HepG2 (cell line): ENCODE measurements around the gene ANKRD10. TPM values are rescaled to one million over a fixed set of nuclear protein-coding genes. Genes with fewer than 3 reads are reported as not detected.

Experiments used
- ATF3 ChIP-seq: sonication (generic); formaldehyde crosslinking; IDR thresholded peaks from 2 replicates; pipeline ENCODE4 v1.4.0; 2020; ENCODE audit warnings: missing genetic modification reagents
- BCLAF1 ChIP-seq: fragments of 450-650 bp; IDR thresholded peaks from 2 replicates; pipeline ENCODE4 v1.6.1; 2017; ENCODE audit warnings: mild to moderate bottlenecking
- CCAR2 ChIP-seq: fragments of 200-400 bp; formaldehyde crosslinking; optimal IDR thresholded peaks from 2 replicates; pipeline ENCODE3; 2018; ENCODE audit warnings: low read depth, mild to moderate bottlenecking, low read length, moderate library complexity
- HDAC6 ChIP-seq: fragments of 200-600 bp; sonication (generic); IDR thresholded peaks from 2 replicates; pipeline ENCODE4 v1.7.0; 2017; ENCODE audit warnings: mild to moderate bottlenecking, antibody characterized with exemption, low read length, low read depth
- JUN ChIP-seq: sonication (generic); formaldehyde crosslinking; IDR thresholded peaks from 2 replicates; pipeline ENCODE4 v1.4.0; 2020; ENCODE audit warnings: mild to moderate bottlenecking, missing genetic modification reagents
- KLF11 ChIP-seq: IDR thresholded peaks from 2 replicates; pipeline ENCODE4 v1.6.1; 2016; ENCODE audit warnings: missing compliant biosample characterization
- MAF1 ChIP-seq: sonication (generic); formaldehyde crosslinking; IDR thresholded peaks from 2 replicates; pipeline ENCODE4 v1.5.0; 2020; ENCODE audit warnings: missing genetic modification reagents, borderline replicate concordance
- SRSF4 ChIP-seq: fragments of 200-400 bp; formaldehyde crosslinking; IDR thresholded peaks from one replicate; pipeline ENCODE4 v1.6.1; 2018; ENCODE audit warnings: mild to moderate bottlenecking, low read depth, low read length, moderate library complexity; ENCODE audit not compliant: poor library complexity, severe bottlenecking
- TEAD3 ChIP-seq: optimal IDR thresholded peaks from 2 replicates; pipeline ENCODE3; 2016; ENCODE audit warnings: borderline replicate concordance
- TGIF2 ChIP-seq: IDR thresholded peaks from 2 replicates; pipeline ENCODE4 v1.6.1; 2016; ENCODE audit warnings: control low read depth, missing compliant biosample characterization
- TP53 ChIP-seq: sonication (generic); formaldehyde crosslinking; conservative IDR thresholded peaks from 2 replicates; pipeline ENCODE4 v1.4.0; 2020; ENCODE audit warnings: missing genetic modification reagents
- UBTF ChIP-seq: sonication (generic); formaldehyde crosslinking; IDR thresholded peaks from 2 replicates; pipeline ENCODE4 v1.4.0; 2020; ENCODE audit warnings: mild to moderate bottlenecking, missing genetic modification reagents
- ZFP91 ChIP-seq: sonication (generic); formaldehyde crosslinking; IDR thresholded peaks from 2 replicates; pipeline ENCODE4 v1.9.0; 2022; ENCODE audit warnings: missing genetic modification reagents, mild to moderate bottlenecking, borderline replicate concordance
- ZNF275 ChIP-seq: sonication (generic); formaldehyde crosslinking; IDR thresholded peaks from 2 replicates; pipeline ENCODE4 v1.8.0; 2022; ENCODE audit warnings: missing genetic modification reagents, mild to moderate bottlenecking, inconsistent platforms, borderline replicate concordance
- ZNF343 ChIP-seq: sonication (generic); formaldehyde crosslinking; IDR thresholded peaks from 2 replicates; pipeline ENCODE4 v1.4.0; 2020; ENCODE audit warnings: mild to moderate bottlenecking, missing genetic modification reagents
- ZNF546 ChIP-seq: sonication (generic); formaldehyde crosslinking; conservative IDR thresholded peaks from 2 replicates; pipeline ENCODE4 v1.8.1; 2023; ENCODE audit warnings: mild to moderate bottlenecking, missing genetic modification reagents
- ZNF878 ChIP-seq: sonication (generic); formaldehyde crosslinking; IDR thresholded peaks from 2 replicates; pipeline ENCODE4 v1.8.1; 2023; ENCODE audit warnings: mild to moderate bottlenecking, missing genetic modification reagents, moderate library complexity
- ZSCAN30 ChIP-seq: sonication (generic); formaldehyde crosslinking; IDR thresholded peaks from 2 replicates; pipeline ENCODE4 v1.5.0; 2020; ENCODE audit warnings: mild to moderate bottlenecking, missing genetic modification reagents
- ZSCAN5A ChIP-seq: sonication (generic); formaldehyde crosslinking; IDR thresholded peaks from 2 replicates; pipeline ENCODE4 v1.8.0; 2022; ENCODE audit warnings: mild to moderate bottlenecking, missing genetic modification reagents, borderline replicate concordance
- polyA plus RNA-seq, 8 experiments: library from polyadenylated mRNA; depleted of rRNA in 3 of 8; stranded (reverse) in 7 of 8; unstranded in 1 of 8; fragments of >200 nt; fragmentation: Illumina TruSeq in 4 of 8; extraction: Trizol in 4 of 8; gene quantifications; 2 replicates each; pipeline versions ENCODE4 v1.2.1 to v1.2.3, GENCODE V29; 2011 to 2016; ENCODE audit warnings: low read depth in 4 of 8, missing spikeins in 1 of 8, mixed read lengths in 1 of 8; ENCODE audit not compliant: insufficient read depth in 1 of 8
- total RNA-seq, 5 experiments: library from RNA; depleted of rRNA; stranded (reverse); fragments of >200 nt; fragmentation: Illumina TruSeq; extraction: Trizol; gene quantifications; 2 replicates each; pipeline ENCODE4 v1.2.3, GENCODE V29; 2016; ENCODE audit warnings: low read depth in 1 of 5

The ANKRD10 gene
- total and polyA plus RNA-seq, 2 of the 13 experiments (the other 11 are each of a cell fraction or from before 2014, with no cell fraction given), result 108 to 115 TPM

- TF ChIP-seq CCAR2, result no peak
- TF ChIP-seq ZSCAN5A, result no peak
- no peak for TF ChIP-seq ZNF275 (CRISPR knock-in tag)
- TF ChIP-seq UBTF, result no peak; the same call in 1 of the 2 replicates
- no peak for TF ChIP-seq HDAC6
- TF ChIP-seq ZNF343 (CRISPR knock-in tag), result no peak
- no peak for TF ChIP-seq TEAD3 (CRISPR knock-in tag)
- no peak for TF ChIP-seq ZSCAN30 (CRISPR knock-in tag)
- no peak; the same call in 1 of the 2 replicates for TF ChIP-seq ZNF546 (CRISPR knock-in tag)
- no peak for TF ChIP-seq BCLAF1
- TF ChIP-seq SRSF4, result no peak
- no peak for TF ChIP-seq ATF3
- TF ChIP-seq TGIF2 (CRISPR knock-in tag), result 0 out of 2 replicates have a peak, but pooled peaks have one; percentile 23
- TF ChIP-seq MAF1 (CRISPR knock-in tag), result no peak
- TF ChIP-seq JUN, result no peak
- TF ChIP-seq TP53 (CRISPR knock-in tag), result 0 out of 2 replicates have a peak, but pooled peaks have one; percentile 3
- no peak; the same call in 1 of the 2 replicates for TF ChIP-seq KLF11 (CRISPR knock-in tag)
- no peak for TF ChIP-seq ZFP91 (CRISPR knock-in tag)
- 0 out of 2 replicates have a peak, but pooled peaks have one; percentile 16 for TF ChIP-seq ZNF878 (CRISPR knock-in tag)
Measured at GRCh38 chr13:110915057-110915873, at the start of gene ANKRD10 (continued).
